GM12878 (cell line): ENCODE data around the gene VWA8. TPM values are rescaled to one million over a fixed set of nuclear protein-coding genes. Genes with fewer than 3 reads are reported as not detected.

ENCODE experiments used
- ATAC-seq: fragments of 200-7000 bp; cut with Tn5 transposase; 3 replicates; pipeline ENCODE4 v1.9.1; 2020; ENCODE audit warnings: mild to moderate bottlenecking, moderate library complexity
- BruUV-seq: library from RNA; stranded (reverse); fragments of 400-500 nt; replicated peaks from 2 replicates; lab custom pipeline; 2021; lab: Mats Ljungman, UMichigan
- CTCF ChIA-PET: fragments of 300-600 bp; sonication (Branson Sonifier 250); formaldehyde crosslinking; extraction: SDS; loops from one replicate; lab custom pipeline; 2021; ENCODE audit warnings: inconsistent platforms; lab: Yijun Ruan, JAX
- POLR2A ChIA-PET: fragments of 350-600 bp; formaldehyde crosslinking; extraction: SDS; loops from one replicate; lab custom pipeline; 2021; ENCODE audit warnings: inconsistent platforms; lab: Charles Lee
- RAD21 ChIA-PET: fragments of 300-600 bp; sonication (Branson Sonifier 250); formaldehyde crosslinking; loops from one replicate; lab custom pipeline; 2023; ENCODE audit warnings: antibody characterized with exemption; ENCODE audit not compliant: unreplicated experiment; lab: Charles Lee
- SMC1A ChIA-PET: fragments of 300-600 bp; sonication (Branson Sonifier 250); formaldehyde crosslinking; loops from one replicate; lab custom pipeline; 2023; ENCODE audit not compliant: unreplicated experiment, uncharacterized antibody; lab: Charles Lee
- DNase-seq: peaks from one replicate; pipeline ENCODE4 v3.0.0-alpha.2; 2011; ENCODE audit warnings: low read depth, low spot score
- FAIRE-seq: peaks from 3 replicates; lab custom pipeline; 2011; peaks lifted over from hg19 to GRCh38; lab: Jason Lieb, UNC
- H2AFZ ChIP-seq: 2 replicates; pipeline ENCODE4 v1.6.0; 2011; ENCODE audit warnings: low read depth, low read length, control low read depth; ENCODE audit not compliant: control insufficient read depth
- H3K27ac ChIP-seq: 2 replicates; pipeline ENCODE4 v1.5.1; 2011; ENCODE audit warnings: control low read depth; ENCODE audit not compliant: control insufficient read depth, insufficient read depth
- H3K27me3 ChIP-seq, 2 experiments: replicated peaks in 1 of 2; 2 replicates each; pipeline versions ENCODE4 v1.6.0 to v1.6.1; 2011; ENCODE audit warnings: low read length in 1 of 2; ENCODE audit not compliant: control insufficient read depth in 2 of 2, insufficient read depth in 2 of 2
- H3K36me3 ChIP-seq, 2 experiments: 2 replicates each; pipeline ENCODE4 v1.5.1; 2011; ENCODE audit warnings: low read length in 1 of 2; ENCODE audit not compliant: control insufficient read depth in 2 of 2, insufficient read depth in 2 of 2
- H3K4me1 ChIP-seq: 2 replicates; pipeline ENCODE4 v1.6.1; 2011; ENCODE audit warnings: mild to moderate bottlenecking, low read length, moderate library complexity, mixed read lengths; ENCODE audit not compliant: control insufficient read depth, insufficient read depth
- H3K4me2 ChIP-seq: 2 replicates; pipeline ENCODE4 v1.6.0; 2011; ENCODE audit warnings: control low read depth; ENCODE audit not compliant: control insufficient read depth, insufficient read depth
- H3K4me3 ChIP-seq: fragments of 200-600 bp; sonication (generic); 2 replicates; pipeline ENCODE4 v1.5.1; 2016
- H3K79me2 ChIP-seq: 2 replicates; pipeline ENCODE4 v1.6.0; 2011; ENCODE audit warnings: low read length; ENCODE audit not compliant: control insufficient read depth, insufficient read depth
- H3K9ac ChIP-seq: 2 replicates; pipeline ENCODE4 v1.8.0; 2011; ENCODE audit warnings: low read length, control low read depth, mixed read lengths; ENCODE audit not compliant: control insufficient read depth, insufficient read depth
- H3K9me3 ChIP-seq: replicated peaks from 3 replicates; pipeline ENCODE4 v1.5.1; 2011; ENCODE audit warnings: mild to moderate bottlenecking, low read length; ENCODE audit not compliant: control insufficient read depth, insufficient read depth
- H4K20me1 ChIP-seq: 2 replicates; pipeline ENCODE4 v1.6.0; 2011; ENCODE audit not compliant: control insufficient read depth, insufficient read depth
- CBFB ChIP-seq: IDR thresholded peaks from 2 replicates; pipeline ENCODE4 v1.6.1; 2016; ENCODE audit warnings: antibody characterized with exemption, low read depth
- CHD1 ChIP-seq: IDR thresholded peaks from 2 replicates; pipeline ENCODE4 v1.6.1; 2012; ENCODE audit warnings: low read depth, low read length, improper control_type of control experiment
- CHD2 ChIP-seq: IDR thresholded peaks from 2 replicates; pipeline ENCODE4 v1.6.1; 2011; ENCODE audit warnings: low read depth, low read length, improper control_type of control experiment, borderline replicate concordance
- CTCF ChIP-seq, 3 experiments: IDR thresholded peaks in 2 of 3; conservative IDR thresholded peaks in 1 of 3; 2 replicates each; pipeline ENCODE4 v1.5.1; 2011; ENCODE audit warnings: low read depth in 3 of 3, low read length in 3 of 3, mild to moderate bottlenecking in 3 of 3, control low read depth in 2 of 3, moderate library complexity in 2 of 3, inconsistent platforms in 1 of 3, mixed read lengths in 1 of 3; ENCODE audit not compliant: control insufficient read depth in 2 of 3, insufficient read depth in 1 of 3; ENCODE audit errors: extremely low read depth in 1 of 3
- CUX1 ChIP-seq: IDR thresholded peaks from 2 replicates; pipeline ENCODE4 v1.6.1; 2012; ENCODE audit warnings: improper control_type of control experiment, low read depth, low read length; ENCODE audit not compliant: insufficient replicate concordance
- IKZF2 ChIP-seq, 2 experiments: fragments of 450-650 bp; IDR thresholded peaks; 2 replicates each; pipeline ENCODE4 v1.6.1; 2017; ENCODE audit warnings: mild to moderate bottlenecking in 2 of 2, moderate library complexity in 2 of 2
- MEF2B ChIP-seq: fragments of 450-650 bp; IDR thresholded peaks from 2 replicates; pipeline ENCODE4 v1.6.1; 2018; ENCODE audit warnings: mild to moderate bottlenecking, moderate library complexity; ENCODE audit not compliant: partially characterized antibody, poor library complexity, severe bottlenecking
- NFYA ChIP-seq: IDR thresholded peaks from 2 replicates; pipeline ENCODE4 v1.6.1; 2011; ENCODE audit warnings: low read depth, mild to moderate bottlenecking, low read length, improper control_type of control experiment, borderline replicate concordance
- POLR2A ChIP-seq: IDR thresholded peaks from 2 replicates; pipeline ENCODE4 v1.6.1; 2011; ENCODE audit warnings: low read depth, mild to moderate bottlenecking, low read length
- TBL1XR1 ChIP-seq: IDR thresholded peaks from 2 replicates; pipeline ENCODE4 v1.6.1; 2012; ENCODE audit warnings: low read depth, low read length, improper control_type of control experiment
- TCF12 ChIP-seq: IDR thresholded peaks from 2 replicates; pipeline ENCODE4 v1.6.1; 2011; ENCODE audit warnings: low read depth, mild to moderate bottlenecking, low read length
- YBX1 ChIP-seq: fragments of 450-650 bp; IDR thresholded peaks from 2 replicates; pipeline ENCODE4 v1.6.1; 2016; ENCODE audit warnings: antibody characterized with exemption
- ZNF217 ChIP-seq: fragments of 450-650 bp; IDR thresholded peaks from 2 replicates; pipeline ENCODE4 v1.6.1; 2017; ENCODE audit warnings: antibody characterized with exemption, mild to moderate bottlenecking
- ZNF24 ChIP-seq: fragments of 450-650 bp; IDR thresholded peaks from 2 replicates; pipeline ENCODE4 v1.6.1; 2017; ENCODE audit warnings: antibody characterized with exemption, mild to moderate bottlenecking
- whole genome bisulfite sequencing: methylation state at CpG from one replicate; pipeline ENCODE4 v1.1.6; 2016; ENCODE audit warnings: low lambda C conversion rate; ENCODE audit not compliant: insufficient replicate concordance, insufficient coverage; ENCODE audit errors: missing lambda C conversion rate; 5-methylcytosine and 5-hydroxymethylcytosine counted together
- in situ Hi-C: fragments of 300-500 bp; cut with MboI; formaldehyde crosslinking; loops from 9 replicates; pipeline ENCODE4 v1.14.3; 2018; ENCODE audit warnings: mixed read lengths
- intact Hi-C: fragments of 100-400 bp; cut with micrococcal nuclease; formaldehyde crosslinking; loops from one replicate; pipeline ENCODE4 v1.14.2; 2022; ENCODE audit not compliant: unreplicated experiment
- polyA plus RNA-seq, 11 experiments: library from polyadenylated mRNA; depleted of rRNA in 4 of 11; unstranded in 6 of 11; stranded (reverse) in 5 of 11; fragments of >200 nt; fragmentation: Nextera tagmentation in 4 of 11; fragmentation: Illumina TruSeq in 1 of 11; extraction: Ambion mirVana in 4 of 11; extraction: Trizol in 1 of 11; gene quantifications; 1 replicate in 1 of 11; 2 replicates in 10 of 11; pipeline versions ENCODE4 v1.2.1 to v1.2.3, GENCODE V29; 2011 to 2016; ENCODE audit warnings: inconsistent platforms in 2 of 11, missing spikeins in 2 of 11, low read depth in 1 of 11
- total RNA-seq, 4 experiments: library from RNA; depleted of rRNA in 3 of 4; stranded (reverse); fragments of >200 nt in 3 of 4; fragmentation: Illumina TruSeq in 1 of 4; extraction: Trizol in 1 of 4; gene quantifications; 2 replicates each; pipeline versions ENCODE4 v1.2.1 to v1.2.3, GENCODE V29; 2013 to 2021
- TF ChIP-seq, protein P1 (sequence below): fragments of 450-650 bp; IDR thresholded peaks from 2 replicates; pipeline ENCODE4 v1.6.1; 2017; ENCODE audit warnings: mild to moderate bottlenecking, moderate library complexity

VWA8 gene
- total and polyA plus RNA-seq, 10 of the 15 experiments (the other 5 are each of a cell fraction or from before 2014, with no cell fraction given): 3.0 to 21.8 (median 13.5) TPM

DNA sequence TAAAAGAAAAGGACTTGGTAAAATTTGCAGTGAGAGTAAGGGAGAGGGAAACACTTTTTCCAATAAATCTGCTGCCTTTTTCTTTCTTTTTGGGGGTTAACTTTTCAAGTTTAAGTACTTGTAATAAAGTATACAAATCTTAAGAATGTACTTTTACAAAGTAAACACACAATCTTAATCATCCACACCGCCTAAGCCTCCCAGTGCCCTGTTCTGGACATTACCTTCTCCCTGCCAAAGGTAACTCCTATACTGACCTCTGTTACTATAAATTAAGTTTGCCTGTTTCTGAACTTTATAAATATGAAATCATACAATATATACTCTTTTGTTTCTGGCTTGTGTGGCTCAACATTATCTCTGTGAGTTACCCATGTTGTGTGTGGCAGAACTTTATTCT is 365.6 kb downstream of the VWA8 start:
- intact Hi-C loops: no loop called here
- RAD21 ChIA-PET: no interaction called here
- SMC1A ChIA-PET: interaction anchor here (1.6 kb wide), 1 partner anchor 13 kb away, joined by 5 read pairs; no protein-coding TSS in a partner anchor
- Histone ChIP-seq H3K79me2 (no peaks in the 10 kb centered on the region), H3K36me3 (no peaks in the 10 kb centered on the region; a peak in 1 of 4 replicates), H3K9me3 (no peaks in the 10 kb centered on the region), H3K4me3 (no peak overlapping the region), H3K4me1 (no peaks in the 10 kb centered on the region), H3K4me2 (no peak overlapping the region), H3K27me3 (no peaks in the 10 kb centered on the region), H3K27ac (no peak overlapping the region), H3K9ac (no peak overlapping the region), H2AFZ (no peak overlapping the region), H4K20me1 (no peaks in the 10 kb centered on the region)
- 95% methylated on average over 1 of the region's 1 CpG for WGBS
- TF ChIP-seq TBL1XR1: no peak
- no peak for TF ChIP-seq TCF12
- no peak for TF ChIP-seq CHD1
- no peak for TF ChIP-seq NFYA
- TF ChIP-seq POLR2A: no peak
- TF ChIP-seq CHD2: no peak
- no peak for TF ChIP-seq CTCF (IDR thresholded peaks at IDR 0.05 in 2 of 3, conservative IDR thresholded peaks at IDR 0.05 in 1 of 3; ENCODE audit: control insufficient read depth in 2 of 3, extremely low read depth in 1 of 3, insufficient read depth in 1 of 3, low read depth in 3 of 3, low read length in 3 of 3)
- TF ChIP-seq YBX1: no peak
- TF ChIP-seq MEF2B: no peak
- TF ChIP-seq ZNF217: no peak
- TF ChIP-seq CBFB: no peak
- no peak for TF ChIP-seq CUX1
- TF ChIP-seq, protein P1, sequence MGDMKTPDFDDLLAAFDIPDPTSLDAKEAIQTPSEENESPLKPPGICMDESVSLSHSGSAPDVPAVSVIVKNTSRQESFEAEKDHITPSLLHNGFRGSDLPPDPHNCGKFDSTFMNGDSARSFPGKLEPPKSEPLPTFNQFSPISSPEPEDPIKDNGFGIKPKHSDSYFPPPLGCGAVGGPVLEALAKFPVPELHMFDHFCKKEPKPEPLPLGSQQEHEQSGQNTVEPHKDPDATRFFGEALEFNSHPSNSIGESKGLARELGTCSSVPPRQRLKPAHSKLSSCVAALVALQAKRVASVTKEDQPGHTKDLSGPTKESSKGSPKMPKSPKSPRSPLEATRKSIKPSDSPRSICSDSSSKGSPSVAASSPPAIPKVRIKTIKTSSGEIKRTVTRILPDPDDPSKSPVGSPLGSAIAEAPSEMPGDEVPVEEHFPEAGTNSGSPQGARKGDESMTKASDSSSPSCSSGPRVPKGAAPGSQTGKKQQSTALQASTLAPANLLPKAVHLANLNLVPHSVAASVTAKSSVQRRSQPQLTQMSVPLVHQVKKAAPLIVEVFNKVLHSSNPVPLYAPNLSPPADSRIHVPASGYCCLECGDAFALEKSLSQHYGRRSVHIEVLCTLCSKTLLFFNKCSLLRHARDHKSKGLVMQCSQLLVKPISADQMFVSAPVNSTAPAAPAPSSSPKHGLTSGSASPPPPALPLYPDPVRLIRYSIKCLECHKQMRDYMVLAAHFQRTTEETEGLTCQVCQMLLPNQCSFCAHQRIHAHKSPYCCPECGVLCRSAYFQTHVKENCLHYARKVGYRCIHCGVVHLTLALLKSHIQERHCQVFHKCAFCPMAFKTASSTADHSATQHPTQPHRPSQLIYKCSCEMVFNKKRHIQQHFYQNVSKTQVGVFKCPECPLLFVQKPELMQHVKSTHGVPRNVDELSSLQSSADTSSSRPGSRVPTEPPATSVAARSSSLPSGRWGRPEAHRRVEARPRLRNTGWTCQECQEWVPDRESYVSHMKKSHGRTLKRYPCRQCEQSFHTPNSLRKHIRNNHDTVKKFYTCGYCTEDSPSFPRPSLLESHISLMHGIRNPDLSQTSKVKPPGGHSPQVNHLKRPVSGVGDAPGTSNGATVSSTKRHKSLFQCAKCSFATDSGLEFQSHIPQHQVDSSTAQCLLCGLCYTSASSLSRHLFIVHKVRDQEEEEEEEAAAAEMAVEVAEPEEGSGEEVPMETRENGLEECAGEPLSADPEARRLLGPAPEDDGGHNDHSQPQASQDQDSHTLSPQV: no peak
- TF ChIP-seq IKZF2 (IDR thresholded peaks at IDR 0.05): no peak
- TF ChIP-seq ZNF24: no peak
- in situ Hi-C loops: no loop called here
- FAIRE-seq (no peak), ATAC-seq (no peak), DNase-seq (no peak)
- CTCF ChIA-PET: no interaction called here
- POLR2A ChIA-PET: no interaction called here
- BruUV-seq: no TSS peak
